Spleen (tissue), 3 donors: ENCODE results near the gene TEAD1.

Experiments
- POLR2A ChIP-seq, 3 donors: fragments of 450-650 bp; IDR thresholded peaks; one replicate each; pipeline ENCODE4 v1.5.1; 2017; ENCODE audit warnings: antibody characterized with exemption in 3 of 3, mild to moderate bottlenecking in 1 of 3
- POLR2AphosphoS5 ChIP-seq, 3 donors: sonication (generic); formaldehyde crosslinking; IDR thresholded peaks; one replicate each; pipeline ENCODE4 v1.5.1; 2017; ENCODE audit warnings: antibody characterized with exemption in 3 of 3

DNA sequence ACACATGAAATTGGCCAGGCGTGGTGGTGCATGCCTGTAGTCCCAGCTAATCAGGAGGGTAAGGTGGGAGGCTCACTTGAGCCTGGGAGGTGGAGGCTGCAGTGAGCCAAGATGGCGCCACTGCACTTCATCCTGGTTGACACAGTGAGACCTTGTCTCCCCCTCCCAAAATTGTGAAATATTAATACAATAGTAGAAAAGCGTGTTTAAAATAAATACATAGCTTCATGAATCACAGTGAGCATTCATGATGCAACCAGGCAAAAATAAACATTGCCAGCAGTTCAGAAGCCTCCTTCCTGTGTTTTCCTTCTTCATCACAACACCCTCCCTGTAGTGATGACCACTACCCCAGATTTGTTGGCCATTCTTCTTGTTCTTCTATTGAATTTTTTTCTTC is 4.3 kb upstream of the TEAD1 start:
- TF ChIP-seq POLR2AphosphoS5 (IDR thresholded peaks at IDR 0.05) (no peak), POLR2A (IDR thresholded peaks at IDR 0.05) (no peak)
